Measurements from ENCODE around the gene SDK1.

DNA sequence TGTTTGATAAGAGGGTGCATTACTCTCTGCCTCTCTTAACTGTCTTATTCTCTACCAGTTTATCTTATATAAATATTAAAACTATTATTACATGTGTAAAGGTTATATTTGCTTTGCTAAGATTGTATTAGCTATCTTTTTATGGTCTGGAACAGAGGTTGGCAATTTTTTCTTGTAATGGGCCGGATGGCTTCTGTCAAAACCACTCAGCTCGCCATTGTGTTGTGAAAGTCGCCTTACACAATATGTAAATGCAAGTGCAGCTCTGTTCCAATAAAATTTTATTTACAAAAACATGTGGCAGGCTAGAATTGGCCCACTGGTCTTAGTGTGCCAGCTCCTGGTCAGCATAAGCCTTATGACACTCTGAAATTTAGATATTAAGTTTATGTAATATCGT lies 185.8 kb downstream of the SDK1 start:
- TF ChIP-seq, protein P1, sequence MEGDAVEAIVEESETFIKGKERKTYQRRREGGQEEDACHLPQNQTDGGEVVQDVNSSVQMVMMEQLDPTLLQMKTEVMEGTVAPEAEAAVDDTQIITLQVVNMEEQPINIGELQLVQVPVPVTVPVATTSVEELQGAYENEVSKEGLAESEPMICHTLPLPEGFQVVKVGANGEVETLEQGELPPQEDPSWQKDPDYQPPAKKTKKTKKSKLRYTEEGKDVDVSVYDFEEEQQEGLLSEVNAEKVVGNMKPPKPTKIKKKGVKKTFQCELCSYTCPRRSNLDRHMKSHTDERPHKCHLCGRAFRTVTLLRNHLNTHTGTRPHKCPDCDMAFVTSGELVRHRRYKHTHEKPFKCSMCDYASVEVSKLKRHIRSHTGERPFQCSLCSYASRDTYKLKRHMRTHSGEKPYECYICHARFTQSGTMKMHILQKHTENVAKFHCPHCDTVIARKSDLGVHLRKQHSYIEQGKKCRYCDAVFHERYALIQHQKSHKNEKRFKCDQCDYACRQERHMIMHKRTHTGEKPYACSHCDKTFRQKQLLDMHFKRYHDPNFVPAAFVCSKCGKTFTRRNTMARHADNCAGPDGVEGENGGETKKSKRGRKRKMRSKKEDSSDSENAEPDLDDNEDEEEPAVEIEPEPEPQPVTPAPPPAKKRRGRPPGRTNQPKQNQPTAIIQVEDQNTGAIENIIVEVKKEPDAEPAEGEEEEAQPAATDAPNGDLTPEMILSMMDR (IDR thresholded peaks at IDR 0.05; ENCODE audit: low read depth, low read length, poor library complexity, severe bottlenecking): no peak
- no peak for TF ChIP-seq EZH2phosphoT487 (IDR thresholded peaks at IDR 0.05; ENCODE audit: borderline replicate concordance, low read length)

Measured in DOHH2 (cell line).